Loucy (cell line): ENCODE measurements around the gene ALPK1.
A peak's percentile ranks its signal among the peaks of the same experiment; 100 is the strongest.

Experiments used
- H2AFZ ChIP-seq: fragments of 200-600 bp; sonication (generic); 2 replicates; pipeline ENCODE4 v1.6.0; 2016; ENCODE audit warnings: antibody characterized with exemption, mild to moderate bottlenecking, low read length, moderate library complexity
- H3F3A ChIP-seq: fragments of 200-600 bp; 2 replicates; pipeline ENCODE4 v1.6.0; 2016; ENCODE audit warnings: antibody characterized with exemption, low read depth, mild to moderate bottlenecking
- H3K27me3 ChIP-seq: fragments of 200-600 bp; sonication (generic); 2 replicates; pipeline ENCODE4 v1.6.1; 2014; ENCODE audit warnings: low read length, mild to moderate bottlenecking; ENCODE audit not compliant: insufficient read depth, poor library complexity, severe bottlenecking
- H3K36me3 ChIP-seq: fragments of 200-600 bp; sonication (generic); 2 replicates; pipeline ENCODE4 v1.6.1; 2016; ENCODE audit warnings: low read length; ENCODE audit not compliant: insufficient read depth
- H3K4me1 ChIP-seq: fragments of 200-600 bp; sonication (generic); 2 replicates; pipeline ENCODE4 v1.5.1; 2014; ENCODE audit warnings: low read length, mild to moderate bottlenecking; ENCODE audit not compliant: insufficient read depth, poor library complexity, severe bottlenecking
- H3K4me2 ChIP-seq: fragments of 200-600 bp; sonication (generic); 2 replicates; pipeline ENCODE4 v1.6.0; 2014; ENCODE audit warnings: antibody characterized with exemption, low read length, low read depth, mild to moderate bottlenecking; ENCODE audit not compliant: poor library complexity, severe bottlenecking
- H3K4me3 ChIP-seq: fragments of 200-600 bp; sonication (generic); 2 replicates; pipeline ENCODE4 v1.5.1; 2014; ENCODE audit warnings: low read length, mild to moderate bottlenecking, mixed read lengths; ENCODE audit not compliant: poor library complexity, severe bottlenecking
- H3K79me2 ChIP-seq: fragments of 200-600 bp; sonication (generic); 2 replicates; pipeline ENCODE4 v1.6.1; 2014; ENCODE audit warnings: low read length; ENCODE audit not compliant: insufficient read depth
- H3K9ac ChIP-seq: fragments of 200-600 bp; sonication (generic); 2 replicates; pipeline ENCODE4 v1.6.0; 2014; ENCODE audit warnings: mild to moderate bottlenecking, low read depth, low read length, moderate library complexity; ENCODE audit not compliant: poor library complexity, severe bottlenecking
- H3K9me2 ChIP-seq: fragments of 200-600 bp; sonication (generic); replicated peaks from 2 replicates; pipeline ENCODE4 v1.6.1; 2016; ENCODE audit warnings: low read depth, low read length, mixed read lengths
- H3K9me3 ChIP-seq: fragments of 200-600 bp; sonication (generic); 2 replicates; pipeline ENCODE4 v1.6.1; 2014; ENCODE audit warnings: mild to moderate bottlenecking, antibody characterized with exemption, low read length, low read depth; ENCODE audit not compliant: insufficient read depth
- H4K20me1 ChIP-seq: fragments of 200-600 bp; sonication (generic); 2 replicates; pipeline ENCODE4 v1.6.0; 2014; ENCODE audit warnings: antibody characterized with exemption, low read length, mild to moderate bottlenecking; ENCODE audit not compliant: insufficient read depth, poor library complexity, severe bottlenecking
- EZH2phosphoT487 ChIP-seq: fragments of 200-600 bp; IDR thresholded peaks from 2 replicates; pipeline ENCODE4 v1.6.1; 2018; ENCODE audit warnings: antibody characterized with exemption, mild to moderate bottlenecking, moderate library complexity, borderline replicate concordance
- TF ChIP-seq, protein P1 (sequence below): fragments of 200-600 bp; sonication (generic); conservative IDR thresholded peaks from 2 replicates; pipeline ENCODE4 v1.5.1; 2014; ENCODE audit warnings: mild to moderate bottlenecking, antibody characterized with exemption, low read length

Gene ALPK1

DNA sequence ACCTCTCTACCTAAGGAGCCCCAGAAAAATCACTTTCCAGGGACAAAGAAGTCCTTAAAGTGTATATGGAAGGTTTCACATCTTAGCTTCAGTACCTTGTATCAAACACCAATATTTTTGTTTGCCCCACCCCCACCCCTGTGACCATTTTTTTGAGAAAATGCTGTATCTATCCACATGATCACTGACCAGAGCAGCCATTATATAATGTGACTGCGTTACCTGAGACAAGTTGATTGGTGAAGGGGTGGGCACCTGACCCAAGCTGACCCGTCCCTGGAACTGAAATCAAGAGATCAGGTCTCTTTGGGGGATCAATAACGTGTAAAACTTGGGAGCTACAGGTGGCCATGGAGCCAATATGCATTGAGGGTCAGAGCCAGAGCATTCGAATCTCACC, 22.2 kb upstream of the ALPK1 start:
- Histone ChIP-seq H2AFZ (no peak overlapping the region), H3K9me3 (no peaks in the 10 kb centered on the region), H3K9ac (no peak overlapping the region), H3K4me1 (peaks cover 30% of the 10 kb centered on the region), H4K20me1 (peaks cover 38% of the 10 kb centered on the region), H3F3A (no peaks in the 10 kb centered on the region; the same call in 1 of the 2 replicates), H3K4me3 (no peak overlapping the region), H3K9me2 (no peaks in the 10 kb centered on the region), H3K27me3 (no peaks in the 10 kb centered on the region), H3K36me3 (peaks cover 37% of the 10 kb centered on the region; the same call in 1 of the 2 replicates), H3K79me2 (peaks cover 50% of the 10 kb centered on the region), H3K4me2 (no peak overlapping the region)
- TF ChIP-seq, protein P1, sequence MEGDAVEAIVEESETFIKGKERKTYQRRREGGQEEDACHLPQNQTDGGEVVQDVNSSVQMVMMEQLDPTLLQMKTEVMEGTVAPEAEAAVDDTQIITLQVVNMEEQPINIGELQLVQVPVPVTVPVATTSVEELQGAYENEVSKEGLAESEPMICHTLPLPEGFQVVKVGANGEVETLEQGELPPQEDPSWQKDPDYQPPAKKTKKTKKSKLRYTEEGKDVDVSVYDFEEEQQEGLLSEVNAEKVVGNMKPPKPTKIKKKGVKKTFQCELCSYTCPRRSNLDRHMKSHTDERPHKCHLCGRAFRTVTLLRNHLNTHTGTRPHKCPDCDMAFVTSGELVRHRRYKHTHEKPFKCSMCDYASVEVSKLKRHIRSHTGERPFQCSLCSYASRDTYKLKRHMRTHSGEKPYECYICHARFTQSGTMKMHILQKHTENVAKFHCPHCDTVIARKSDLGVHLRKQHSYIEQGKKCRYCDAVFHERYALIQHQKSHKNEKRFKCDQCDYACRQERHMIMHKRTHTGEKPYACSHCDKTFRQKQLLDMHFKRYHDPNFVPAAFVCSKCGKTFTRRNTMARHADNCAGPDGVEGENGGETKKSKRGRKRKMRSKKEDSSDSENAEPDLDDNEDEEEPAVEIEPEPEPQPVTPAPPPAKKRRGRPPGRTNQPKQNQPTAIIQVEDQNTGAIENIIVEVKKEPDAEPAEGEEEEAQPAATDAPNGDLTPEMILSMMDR: no peak
- no peak for TF ChIP-seq EZH2phosphoT487

DNA sequence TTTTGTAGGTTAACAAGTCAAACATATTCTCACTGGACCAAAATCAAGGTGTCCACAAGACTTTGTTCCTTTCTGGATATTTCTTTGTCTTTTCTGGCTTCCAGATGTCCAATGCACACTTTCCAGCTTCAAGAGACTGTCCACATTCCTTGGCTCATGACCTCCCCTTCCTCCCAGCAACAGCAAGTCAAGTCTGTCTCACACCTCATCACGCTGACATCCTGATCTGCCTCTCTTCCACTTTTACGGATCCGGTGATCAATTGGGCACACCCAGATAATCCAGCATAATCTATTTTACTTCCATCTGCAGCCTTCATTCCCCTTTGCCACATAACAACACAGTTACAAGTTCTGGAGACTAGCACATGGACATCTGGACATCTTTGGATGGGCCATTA, 21.1 kb upstream of the ALPK1 start:
- TF ChIP-seq, protein P1: no peak
- no peak for TF ChIP-seq EZH2phosphoT487
- Histone ChIP-seq H3K4me1 (peaks cover 41% of the 10 kb centered on the region), H3K4me2 (peak overlapping the region; percentile 33), H3K79me2 (peaks cover 61% of the 10 kb centered on the region), H3K9ac (no peak overlapping the region), H3K36me3 (peaks cover 37% of the 10 kb centered on the region; the same call in 1 of the 2 replicates), H3K27me3 (no peaks in the 10 kb centered on the region), H3K4me3 (no peak overlapping the region), H3K9me2 (no peaks in the 10 kb centered on the region), H3K9me3 (no peaks in the 10 kb centered on the region), H3F3A (no peaks in the 10 kb centered on the region; the same call in 1 of the 2 replicates), H4K20me1 (peaks cover 45% of the 10 kb centered on the region), H2AFZ (no peak overlapping the region)

DNA sequence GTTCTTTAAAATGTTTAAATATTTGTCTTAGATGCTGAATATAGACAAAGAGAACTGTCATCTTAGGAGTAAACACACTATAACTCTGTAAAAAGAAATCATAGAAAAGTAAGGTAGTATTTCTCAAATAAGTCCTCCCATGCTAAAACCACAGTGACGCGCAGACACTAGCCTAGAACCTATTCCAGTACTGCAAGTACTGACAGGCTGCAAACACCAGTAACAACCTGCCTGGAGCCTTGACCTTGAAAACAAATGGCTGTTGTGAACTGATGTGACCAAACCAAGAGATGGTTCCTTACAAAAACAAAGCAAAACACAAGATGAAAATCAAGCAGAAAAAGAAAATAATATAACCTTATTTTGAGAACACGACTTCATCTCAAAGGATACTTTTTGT, 19.9 kb upstream of the ALPK1 start:
- H3K27me3 ChIP-seq: no peaks in the 10 kb centered on the region
- no peaks in the 10 kb centered on the region for H3K9me2 ChIP-seq
- no peaks in the 10 kb centered on the region; the same call in 1 of the 2 replicates for H3F3A ChIP-seq
- peak overlapping the region; percentile 66 for H3K9ac ChIP-seq
- peaks cover 3% of the 10 kb centered on the region; the same call in 1 of the 2 replicates for H3K9me3 ChIP-seq
- no peak for TF ChIP-seq EZH2phosphoT487
- TF ChIP-seq, protein P1: no peak
- H3K4me2 ChIP-seq: peak overlapping the region; percentile 81
- H3K4me3 ChIP-seq: no peak overlapping the region
- H2AFZ ChIP-seq: no peak overlapping the region
- H3K36me3 ChIP-seq: peaks cover 37% of the 10 kb centered on the region; the same call in 1 of the 2 replicates
- H3K4me1 ChIP-seq: peaks cover 49% of the 10 kb centered on the region
- peaks cover 72% of the 10 kb centered on the region for H3K79me2 ChIP-seq
- H4K20me1 ChIP-seq: peaks cover 47% of the 10 kb centered on the region
